Right hindlimb (tissue), 1 donor: ENCODE data around the gene AXIN2.

Experiments used
- DNase-seq: peaks from one replicate; pipeline ENCODE4 v3.0.0-alpha.2; 2018

AXIN2 gene

DNA sequence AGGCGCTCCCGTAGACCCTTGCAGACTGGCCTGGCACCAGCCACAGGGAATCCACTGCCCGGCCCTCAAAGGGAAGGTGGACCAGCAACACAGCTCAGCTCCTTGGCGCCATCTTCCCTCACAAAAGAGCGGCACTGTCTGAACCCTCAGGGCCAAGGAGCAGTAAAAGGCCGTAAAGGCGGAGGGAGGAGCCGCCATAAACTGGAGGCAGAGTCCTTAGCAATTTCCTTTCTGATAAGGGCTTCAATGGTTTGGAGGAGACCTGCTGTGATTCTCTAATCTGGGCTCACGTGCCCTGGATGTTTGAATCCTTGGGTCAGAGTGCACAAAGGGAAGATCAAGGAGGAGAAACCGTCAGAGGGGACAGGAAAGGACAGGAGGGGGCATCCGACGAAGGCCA is 15.5 kb upstream of the AXIN2 start:
- no peak for DNase-seq

DNA sequence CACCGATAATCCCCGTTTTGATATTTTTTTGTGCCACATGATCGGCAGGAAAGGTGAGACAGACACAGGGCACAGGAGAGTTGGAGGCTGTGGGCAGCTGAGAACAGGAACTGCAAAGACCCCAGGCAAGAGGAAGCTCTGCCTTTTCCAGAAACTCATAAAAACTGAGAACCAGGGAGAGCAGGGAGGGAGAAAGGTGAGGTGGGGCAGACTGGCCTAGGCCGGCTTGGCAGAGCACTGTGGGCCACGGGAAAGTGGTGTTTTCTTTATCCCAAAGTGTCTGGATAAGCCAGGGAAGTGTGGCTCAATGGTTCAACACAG is 11.8 kb upstream of the AXIN2 start:
- no peak for DNase-seq

DNA sequence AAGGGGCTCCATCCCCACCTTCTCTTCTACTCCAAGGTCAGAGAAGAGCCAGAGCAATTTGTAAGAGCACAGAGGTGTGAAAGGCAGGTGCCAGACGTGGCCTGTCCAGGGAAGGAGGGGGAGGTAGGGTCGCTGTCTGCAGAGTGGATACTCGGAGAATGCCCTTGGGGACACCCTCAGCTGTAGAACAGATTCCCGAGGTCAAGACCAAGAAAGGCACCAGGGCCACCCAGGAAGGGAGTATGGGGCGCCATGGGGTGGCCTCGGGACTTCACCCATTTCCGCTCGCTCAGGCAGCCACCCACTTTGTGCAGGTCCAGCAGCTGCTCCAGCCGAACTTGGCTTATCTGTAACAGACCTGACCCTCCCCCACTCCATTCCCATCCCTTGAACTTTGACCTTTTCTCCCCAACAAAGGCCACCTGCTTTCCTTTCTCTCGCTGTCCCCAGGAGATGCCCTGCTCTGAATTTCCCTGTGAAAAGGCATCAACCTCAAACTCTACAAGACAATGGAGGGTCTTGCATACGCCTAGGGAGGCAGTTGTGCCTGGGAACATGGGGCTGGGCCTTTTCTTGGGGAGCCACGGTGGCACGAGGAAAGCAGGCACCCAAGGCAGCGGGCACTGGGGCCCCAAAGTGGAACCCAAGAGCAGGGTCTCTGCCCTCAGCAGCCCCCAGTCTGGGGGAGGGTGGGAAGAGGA is 11.3 kb upstream of the AXIN2 start:
- DNase-seq, result no peak

DNA sequence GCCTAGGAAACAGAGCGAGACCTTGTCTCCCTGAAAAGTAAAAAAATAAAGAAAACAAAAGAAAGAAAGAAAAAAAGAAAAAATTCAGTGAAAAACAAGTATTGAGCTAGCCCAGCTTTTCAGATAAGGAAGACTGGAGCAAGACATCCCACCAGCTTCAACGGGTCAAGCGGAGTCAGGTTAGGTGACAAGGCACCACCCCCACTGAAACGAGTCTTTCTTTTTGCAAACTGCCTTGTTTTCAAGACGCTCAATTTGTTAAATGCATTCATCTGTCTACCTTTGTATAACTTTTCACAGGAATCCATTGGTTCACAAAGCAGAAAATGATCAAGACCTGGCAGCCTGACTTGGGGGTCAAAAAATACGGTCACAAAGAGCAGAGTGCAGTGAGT is 10.7 kb upstream of the AXIN2 start:
- no peak for DNase-seq

DNA sequence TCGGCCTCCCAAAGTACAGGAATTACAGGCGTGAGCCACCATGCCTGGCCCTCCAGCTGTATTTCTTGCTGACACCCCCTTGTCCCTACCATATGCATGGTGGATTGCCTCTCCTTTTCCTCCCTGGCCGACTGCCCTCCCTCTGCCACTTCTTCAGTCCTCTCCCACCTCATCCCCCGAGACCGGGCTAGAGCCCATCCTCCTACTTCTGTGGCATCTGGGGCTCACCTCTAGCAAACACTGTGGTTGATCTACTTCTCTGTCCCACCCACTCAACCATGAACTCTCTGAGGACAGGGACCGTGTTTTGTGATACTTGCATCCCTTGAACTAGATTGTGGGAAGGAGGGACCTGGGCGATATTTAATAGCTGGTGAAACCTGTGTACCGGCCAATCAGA is 7.5 kb upstream of the AXIN2 start:
- no peak for DNase-seq

DNA sequence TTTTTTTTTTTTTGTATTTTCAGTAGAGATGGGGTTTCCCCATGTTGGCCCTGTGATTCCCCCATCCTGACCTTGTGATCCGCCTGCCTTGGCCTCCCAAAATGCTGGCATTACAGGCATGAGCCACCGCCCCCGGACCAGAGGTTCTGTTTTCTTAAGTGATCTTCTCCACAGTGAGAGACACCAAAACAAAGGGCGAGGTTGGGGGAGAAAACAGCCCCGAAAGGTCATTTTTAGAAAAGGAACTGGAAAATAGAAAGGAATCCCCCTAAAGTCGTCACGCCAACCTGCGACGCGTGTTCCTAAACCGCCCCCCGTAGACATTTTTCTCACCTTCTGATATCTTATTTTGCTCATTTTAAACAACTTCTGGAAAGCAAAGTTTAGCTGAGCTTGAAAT is 6.1 kb upstream of the AXIN2 start:
- no peak for DNase-seq

DNA sequence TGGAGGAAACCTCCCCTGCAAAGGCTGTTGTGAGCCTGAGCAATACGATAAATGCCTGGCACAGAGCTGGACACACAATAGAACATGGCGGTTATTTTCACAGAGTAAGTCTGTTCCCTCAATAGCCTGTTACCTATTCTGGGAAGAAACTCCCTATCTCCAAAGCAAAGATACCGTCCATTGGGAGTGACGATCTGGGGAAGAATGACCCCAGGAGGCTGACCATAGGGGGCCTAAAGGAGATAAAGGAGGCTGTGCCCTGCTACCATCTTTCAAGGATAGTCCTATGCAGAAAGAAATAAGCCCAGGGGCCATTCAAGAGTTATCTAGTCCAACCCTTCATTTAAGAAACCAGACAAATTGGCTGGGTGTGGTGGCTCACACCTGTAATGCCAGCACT is 4.1 kb upstream of the AXIN2 start:
- no peak for DNase-seq

DNA sequence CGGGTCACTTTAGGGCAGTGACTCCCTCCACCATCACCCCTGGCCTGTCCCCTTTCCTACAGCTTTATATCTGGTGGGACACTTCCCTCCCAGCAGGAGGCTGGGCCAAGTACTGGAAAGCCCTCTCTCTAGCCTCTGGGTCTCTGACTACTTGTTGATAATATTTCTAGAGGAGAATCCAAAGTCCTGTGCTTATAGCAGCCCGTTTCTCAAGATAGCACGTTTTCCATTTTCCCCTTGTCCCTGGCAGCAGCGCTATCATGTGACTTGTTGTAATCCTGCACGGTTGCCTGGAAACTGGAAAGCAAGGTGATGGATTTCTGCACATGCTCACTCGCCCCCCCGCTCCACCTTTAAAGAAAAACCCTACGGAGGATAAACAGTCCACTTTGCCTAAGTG is 3.3 kb upstream of the AXIN2 start:
- DNase-seq, result peak; percentile 81

DNA sequence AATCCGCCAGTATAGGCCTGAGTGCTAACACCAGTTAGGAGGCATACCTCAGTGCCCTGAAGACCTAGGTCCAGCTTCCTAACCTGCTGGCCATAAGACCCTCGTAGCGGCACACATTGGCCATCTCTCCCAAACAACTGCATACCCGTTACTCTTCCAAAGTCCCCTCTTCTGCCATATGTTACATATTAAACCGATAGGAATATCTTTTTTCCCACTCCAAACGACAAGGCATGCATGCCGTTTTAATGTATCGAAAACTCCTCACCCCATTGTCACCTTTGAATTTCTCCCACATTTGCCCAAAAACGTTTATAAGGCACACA is 721 bp upstream of the AXIN2 start:
- DNase-seq, result no peak

DNA sequence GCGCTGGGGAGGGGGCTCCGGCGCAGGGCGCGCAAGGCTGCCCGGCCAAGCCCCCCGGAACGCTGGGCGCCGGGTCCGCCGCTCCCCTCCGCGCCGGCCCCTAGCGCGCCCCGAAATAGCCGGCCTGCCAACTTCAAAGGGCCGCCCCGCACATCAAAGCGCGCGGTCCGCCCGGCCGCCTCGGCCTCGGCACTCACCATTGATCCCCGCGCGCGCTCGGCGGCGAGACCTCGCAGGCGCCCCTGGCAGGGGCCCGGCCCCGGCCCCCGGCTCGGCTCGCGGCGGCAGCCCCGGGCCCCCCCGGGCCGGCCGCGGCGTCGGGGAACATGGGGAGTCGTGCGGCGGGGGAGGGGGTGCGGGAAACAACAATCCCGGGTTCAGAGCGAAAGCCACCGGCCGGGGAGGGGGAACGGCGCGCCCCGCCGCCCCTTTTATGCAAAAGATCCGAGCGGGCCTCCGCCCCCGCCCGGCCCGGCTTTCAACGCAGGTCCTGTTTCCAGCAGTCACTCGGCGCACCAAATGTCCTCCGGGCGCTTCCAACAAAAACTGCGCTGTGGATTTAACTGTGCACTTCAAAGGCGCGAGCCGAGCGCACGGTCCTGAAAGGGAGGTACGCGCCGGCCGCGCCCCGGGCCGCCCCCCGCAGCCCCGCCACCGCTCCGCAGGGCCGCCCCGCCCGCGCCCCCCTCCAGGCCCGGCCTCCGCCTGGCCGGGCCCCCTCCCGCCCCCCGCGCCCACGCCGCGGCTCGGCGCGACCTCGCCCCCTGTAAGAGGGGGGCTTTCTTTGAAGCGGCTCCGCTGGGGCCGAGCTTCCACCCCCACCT is 608 bp downstream of the AXIN2 start:
- peak; percentile 93 for DNase-seq

DNA sequence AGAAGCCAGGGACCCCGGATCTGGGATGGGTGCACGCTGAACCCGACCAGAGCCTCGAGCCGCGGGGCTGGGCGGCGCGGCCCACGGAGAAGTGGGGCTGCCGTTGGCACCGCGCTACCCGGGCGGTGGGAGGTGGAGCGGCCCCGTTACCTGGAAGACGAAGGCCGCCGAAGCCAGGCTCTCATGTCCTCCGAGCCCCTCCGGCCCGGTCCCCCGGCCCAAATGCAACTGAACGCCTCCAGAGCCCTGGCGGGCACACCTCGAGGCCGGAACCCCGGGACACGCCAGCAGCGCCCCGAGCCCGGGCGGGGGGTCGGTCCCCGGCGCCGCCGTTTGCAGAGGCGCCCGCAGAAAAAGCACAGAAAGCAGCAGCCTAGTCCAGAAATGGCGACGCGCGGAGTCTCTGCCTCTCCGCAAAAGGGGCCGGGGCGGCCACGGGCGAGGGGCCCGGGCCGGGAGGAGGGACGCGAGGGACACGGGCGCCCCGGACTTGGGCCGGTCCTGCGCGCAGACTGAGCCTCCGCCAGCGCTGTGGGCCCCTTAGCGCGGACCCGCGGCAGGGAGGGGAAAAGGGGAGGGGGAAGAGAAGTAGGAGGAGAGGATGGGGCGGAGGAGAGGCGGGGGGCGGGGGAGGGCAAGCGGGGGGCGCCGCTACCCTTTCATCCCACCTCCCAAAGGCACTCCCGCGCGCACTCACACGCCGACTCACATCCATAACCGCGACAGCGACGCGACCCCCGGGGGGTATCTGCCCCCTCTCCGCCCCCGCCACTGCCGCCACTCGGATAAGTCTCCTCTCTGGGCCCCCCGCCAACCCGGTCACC is 1.4 kb downstream of the AXIN2 start:
- DNase-seq, result peak; percentile 83

DNA sequence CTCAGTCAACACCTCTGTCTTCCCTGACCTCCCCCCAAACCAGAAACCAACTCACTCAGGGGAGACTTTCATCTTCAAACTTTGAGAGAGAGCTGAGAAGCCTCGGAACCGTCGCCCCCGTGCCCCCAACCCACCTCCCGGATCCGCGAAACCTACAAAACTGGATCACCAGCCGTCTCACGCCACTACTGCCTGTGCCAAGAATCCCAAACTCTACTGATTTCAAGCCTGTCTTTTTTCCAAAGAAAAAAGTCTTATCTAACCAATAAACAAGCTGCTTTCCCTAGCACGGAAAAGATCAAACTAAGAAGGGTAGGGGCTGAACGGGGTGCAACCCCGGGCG is 2.0 kb downstream of the AXIN2 start:
- no peak for DNase-seq

DNA sequence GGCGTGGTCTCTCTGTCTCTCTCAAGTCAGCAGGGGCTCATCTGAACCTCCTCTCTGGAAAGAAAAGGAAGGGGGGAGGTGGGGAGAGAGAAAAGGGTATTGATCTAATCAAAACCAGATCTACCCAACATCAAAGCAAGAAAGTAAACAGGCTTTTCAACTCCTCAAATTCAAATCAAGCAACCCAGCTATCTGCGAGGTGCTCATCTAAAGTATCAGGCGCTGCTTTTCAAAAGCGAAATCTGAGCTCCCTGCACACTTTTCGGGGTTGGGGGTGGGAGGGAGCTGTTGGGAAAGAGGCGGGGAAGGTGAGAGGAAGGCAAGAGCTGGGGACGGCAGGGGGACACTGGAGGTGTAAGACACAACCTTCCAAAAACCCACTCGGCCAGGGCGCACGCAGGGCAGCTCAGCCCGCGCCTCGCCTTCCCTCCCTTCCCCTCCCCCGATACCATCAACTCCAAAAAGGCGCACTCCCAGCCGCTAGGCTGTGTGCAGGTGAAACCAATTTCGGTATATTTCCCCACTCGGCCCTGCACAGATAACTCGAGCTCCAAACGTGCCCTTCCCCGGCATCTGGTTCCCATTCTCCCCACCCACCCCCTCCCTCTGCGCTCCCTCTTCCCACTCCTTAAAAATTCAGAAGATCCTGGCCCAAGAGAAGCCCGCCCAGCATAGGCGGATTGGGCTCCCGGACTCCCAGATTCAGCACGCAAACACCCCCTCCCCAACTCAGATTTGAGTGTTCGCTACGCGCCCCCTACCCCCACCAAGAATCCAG is 2.6 kb downstream of the AXIN2 start:
- peak; percentile 43 for DNase-seq

DNA sequence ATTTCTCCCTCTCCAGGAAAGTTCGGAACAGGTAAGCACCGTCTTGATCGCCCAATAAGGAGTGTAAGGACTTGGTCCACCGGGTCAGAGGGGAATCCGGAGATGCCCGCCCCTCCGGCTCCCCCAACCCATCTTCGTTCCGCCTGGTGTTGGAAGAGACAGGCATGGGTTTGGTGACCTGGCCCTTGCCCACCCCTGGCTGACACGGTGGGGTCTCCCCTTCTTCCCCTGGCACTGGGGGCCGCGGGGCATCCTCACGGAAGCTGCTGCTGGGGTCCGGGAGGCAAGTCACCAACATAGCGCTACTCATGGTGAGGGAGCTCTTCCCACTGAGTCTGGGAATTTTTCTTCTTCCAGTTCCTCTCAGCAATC is 3.2 kb downstream of the AXIN2 start:
- no peak for DNase-seq

DNA sequence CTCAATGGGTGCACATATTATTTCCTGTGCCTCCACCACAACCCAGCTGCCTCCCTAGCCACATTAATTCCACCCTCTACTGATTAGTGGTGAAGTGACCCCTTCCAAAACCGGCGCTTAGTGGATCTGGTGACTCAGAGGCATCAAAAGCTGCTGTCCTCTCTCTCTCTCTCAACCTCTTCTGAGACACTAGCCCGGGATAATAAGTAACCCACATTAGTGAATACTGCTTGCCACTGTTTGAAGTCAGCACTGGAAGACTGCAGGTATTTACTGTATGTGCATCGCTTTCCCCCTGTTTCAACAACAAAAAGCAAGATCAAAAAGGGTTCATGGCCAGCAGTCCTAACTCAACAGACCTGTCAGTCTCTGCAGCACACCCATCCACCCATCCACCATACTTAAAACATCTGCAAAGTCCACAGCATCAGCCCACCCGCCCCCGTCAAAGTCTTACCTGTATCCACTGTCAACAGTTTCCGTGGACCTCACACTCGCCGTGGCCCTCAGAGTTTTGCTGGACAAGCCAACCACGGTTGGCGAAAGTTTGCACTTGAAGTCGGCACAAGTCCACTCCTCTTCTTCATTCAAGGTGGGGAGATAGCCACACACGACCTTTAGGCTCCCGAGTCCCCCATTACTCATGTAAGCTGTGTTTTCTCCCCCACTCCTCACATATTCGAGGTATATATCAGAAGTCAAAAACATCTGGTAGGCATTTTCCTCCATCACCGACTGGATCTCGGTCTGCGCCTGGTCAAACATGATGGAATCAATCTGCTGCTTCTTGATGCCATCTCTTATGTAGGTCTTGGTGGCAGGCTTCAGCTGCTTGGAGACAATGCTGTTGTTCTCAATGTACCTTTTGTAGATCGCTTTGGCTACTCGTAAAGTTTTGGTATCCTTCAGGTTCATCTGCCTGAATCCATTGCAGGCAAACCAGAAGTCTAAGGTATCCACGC is 3.8 kb downstream of the AXIN2 start:
- no peak for DNase-seq

DNA sequence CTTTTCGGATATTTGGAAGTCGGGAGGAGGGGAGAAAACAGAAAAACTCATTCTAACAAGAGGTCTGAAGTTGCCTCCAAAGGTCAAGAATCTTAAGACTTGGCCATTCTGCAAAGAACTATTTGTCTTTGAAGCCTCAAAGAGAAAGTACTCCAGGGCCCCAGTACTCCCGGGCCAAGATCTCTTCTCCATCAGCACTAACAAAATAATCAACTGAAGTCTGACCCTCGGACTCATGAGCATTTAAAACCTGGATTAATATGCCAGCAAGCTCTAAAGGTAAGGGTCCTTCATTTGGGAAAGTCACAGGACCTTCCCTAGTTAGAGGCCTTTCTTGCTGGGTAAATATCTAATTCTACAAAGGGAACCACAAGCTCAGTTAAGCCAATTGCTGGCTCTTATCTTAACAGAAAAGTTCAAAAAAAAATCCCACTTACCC is 4.5 kb downstream of the AXIN2 start:
- DNase-seq, result no peak

DNA sequence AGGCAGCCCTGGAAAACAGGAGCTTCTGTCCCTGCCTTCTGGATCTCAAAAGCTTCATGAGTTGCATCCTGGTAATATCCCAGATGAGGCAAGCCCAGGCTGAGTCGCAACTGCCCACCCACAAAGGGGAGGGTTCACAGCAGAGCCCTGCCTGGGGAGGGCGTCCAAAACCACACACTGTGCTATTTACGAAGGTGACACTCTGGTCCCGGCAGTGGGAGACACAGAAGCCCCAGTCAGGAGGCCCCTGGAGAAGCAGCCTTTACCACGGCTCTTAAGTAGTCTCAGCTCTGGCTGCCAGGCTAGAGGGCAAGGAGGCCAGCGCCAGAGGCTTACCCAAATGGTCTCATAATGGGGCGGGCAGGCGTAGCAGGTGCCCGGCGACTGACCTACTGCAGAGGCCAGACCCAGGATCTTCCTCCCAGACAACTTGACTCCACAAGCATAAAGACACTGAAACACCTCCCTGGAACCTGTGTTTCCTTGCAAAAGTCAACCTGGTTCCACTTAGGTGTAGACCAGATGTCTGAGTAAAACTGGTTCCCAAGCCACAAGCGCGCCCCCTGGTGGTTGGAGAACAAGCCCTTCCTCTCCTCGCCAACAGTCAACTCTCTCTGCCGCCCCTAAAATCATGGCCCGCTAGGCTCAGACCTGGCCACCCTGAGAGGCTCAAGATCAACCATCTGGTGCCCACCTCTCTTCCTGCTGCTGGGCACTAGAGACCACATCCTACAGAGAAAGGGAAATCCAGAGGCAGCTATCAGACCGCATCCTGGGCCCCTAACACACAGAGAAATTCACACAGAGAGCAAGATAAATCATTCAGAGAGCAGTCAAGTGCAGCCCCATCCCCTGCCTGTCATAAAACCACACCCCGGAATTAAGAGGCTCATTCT is 5.2 kb downstream of the AXIN2 start:
- DNase-seq, result peak; percentile 71

DNA sequence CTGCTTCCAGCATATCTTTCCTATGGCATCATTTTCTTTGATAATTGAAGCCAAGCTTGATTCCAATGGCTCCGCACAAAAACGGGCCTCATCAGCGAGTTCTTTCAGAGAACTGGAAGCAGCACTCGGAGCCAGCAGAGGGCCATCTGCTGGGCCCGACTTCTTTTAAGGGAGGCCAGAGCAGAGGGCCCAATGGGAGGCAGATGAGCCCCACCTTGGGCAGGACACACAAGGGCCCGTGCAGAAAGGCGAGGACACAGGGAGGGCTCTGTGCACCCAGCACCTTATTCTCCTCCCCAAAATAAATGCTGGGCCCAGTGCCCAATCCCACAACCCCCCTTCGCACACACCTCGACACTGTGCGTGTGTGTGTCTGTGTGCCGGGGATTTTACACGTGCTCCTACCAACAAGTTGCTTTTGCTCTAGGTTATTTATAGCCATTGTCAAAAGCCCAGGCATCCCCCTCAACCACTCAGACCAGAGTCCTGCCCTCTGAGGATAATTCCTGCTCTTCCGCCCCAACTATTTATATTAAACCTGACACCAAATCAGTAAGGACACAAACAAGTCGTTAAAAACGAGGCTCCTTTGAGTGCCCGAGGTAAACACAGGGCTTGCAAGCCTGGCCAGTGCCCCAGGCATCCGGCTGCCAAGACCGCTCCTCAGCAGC is 6.8 kb downstream of the AXIN2 start:
- DNase-seq, result no peak

DNA sequence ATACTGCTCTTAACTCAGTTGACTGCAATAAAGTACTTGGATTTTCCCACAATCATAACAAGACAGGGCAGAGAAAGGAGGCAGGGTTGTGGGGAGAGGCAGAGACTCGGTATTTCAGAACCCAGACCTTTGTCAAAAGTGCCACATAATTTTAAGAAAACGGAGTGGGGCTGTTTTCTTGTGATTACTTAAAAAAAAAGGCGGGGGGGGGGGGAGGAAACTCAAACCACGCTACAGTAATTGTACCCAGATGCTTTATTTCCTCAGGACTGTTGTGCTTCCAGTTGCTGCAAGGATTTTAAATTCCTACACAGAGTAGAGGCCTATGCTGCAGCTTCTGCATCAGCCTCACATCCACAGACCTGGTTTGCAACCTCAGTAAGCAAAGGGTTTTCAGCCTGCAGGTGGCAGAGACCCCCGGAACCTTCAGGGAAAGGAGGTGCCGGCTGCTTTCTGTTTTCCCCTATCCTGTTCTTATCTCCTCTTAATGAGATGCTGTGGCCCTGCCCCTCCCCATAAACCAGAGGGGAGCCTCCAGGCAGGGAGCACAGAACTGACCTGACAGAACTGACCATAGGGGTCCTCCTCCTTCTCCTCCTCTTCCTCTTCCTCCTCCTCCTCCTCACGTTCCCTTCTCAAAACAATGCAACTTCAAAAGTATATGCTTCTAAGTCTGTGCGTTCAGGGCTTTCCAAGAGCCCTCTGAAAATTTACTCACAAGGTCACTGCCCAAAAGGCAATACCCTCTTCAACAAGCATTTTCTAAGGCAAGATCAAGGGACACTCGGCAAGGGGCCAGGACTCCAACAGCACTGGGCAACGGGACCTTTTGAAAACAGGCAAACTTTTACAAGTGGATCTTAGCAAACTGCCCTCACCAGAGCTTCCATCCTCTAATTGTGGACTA is 7.5 kb downstream of the AXIN2 start:
- no peak for DNase-seq
